Activated CD4-positive, CD25-positive, alpha-beta regulatory T cell treated with anti-CD3 and anti-CD28 coated beads, Interleukin-2, amount 50 U/mL, for 72 hours (primary cell): Measurements from ENCODE around the gene MAP4K2.
A peak's percentile ranks its signal among the peaks of the same experiment; 100 is the strongest.

Experiments used
- DNase-seq: peaks from one replicate; pipeline ENCODE4 v3.0.0; 2021

Gene MAP4K2

GRCh38 chr11:64753380-64754123, 49.5 kb downstream of the MAP4K2 start:
- no peak for DNase-seq

- no peak for DNase-seq
Observed at GRCh38 chr11:64753019-64753379, 50.0 kb downstream of the MAP4K2 start.

GRCh38 chr11:64752175-64752970, 50.6 kb downstream of the MAP4K2 start:
- DNase-seq = no peak

- no peak for DNase-seq
Observed at GRCh38 chr11:64751580-64751979, 51.4 kb downstream of the MAP4K2 start.

- no peak for DNase-seq
Observed at GRCh38 chr11:64751136-64751535, 51.9 kb downstream of the MAP4K2 start.

- no peak for DNase-seq
Observed at GRCh38 chr11:64750361-64751054, 52.5 kb downstream of the MAP4K2 start.

- no peak for DNase-seq
Observed at GRCh38 chr11:64747961-64748665, 54.9 kb downstream of the MAP4K2 start.

GRCh38 chr11:64746486-64746885, 56.5 kb downstream of the MAP4K2 start:
- no peak for DNase-seq

- peak; percentile 67 for DNase-seq
Observed at GRCh38 chr11:64745521-64746328, 57.3 kb downstream of the MAP4K2 start.

- DNase-seq = peak; percentile 67
Observed at GRCh38 chr11:64745189-64745520, 57.9 kb downstream of the MAP4K2 start.

GRCh38 chr11:64744544-64745188, 58.3 kb downstream of the MAP4K2 start:
- DNase-seq = no peak

GRCh38 chr11:64743591-64744543, 59.1 kb downstream of the MAP4K2 start, which contains the start of gene RASGRP2:
Gene RASGRP2, minus strand, starts transcription at chr11:64744142. Its CDS starts 1,276 bp downstream, at chr11:64742866.
- DNase-seq = peak; percentile 79

GRCh38 chr11:64742889-64743590, 60.0 kb downstream of the MAP4K2 start:
- peak; percentile 87 for DNase-seq

GRCh38 chr11:64742087-64742888, 60.7 kb downstream of the MAP4K2 start:
- no peak for DNase-seq

GRCh38 chr11:64741375-64742086, 61.5 kb downstream of the MAP4K2 start:
- DNase-seq = no peak

GRCh38 chr11:64739871-64740270, 63.1 kb downstream of the MAP4K2 start:
- no peak for DNase-seq

GRCh38 chr11:64736654-64737053, 66.4 kb downstream of the MAP4K2 start:
- DNase-seq = no peak

GRCh38 chr11:64735725-64736259, 67.2 kb downstream of the MAP4K2 start:
- DNase-seq = no peak
